Prostate gland (tissue), 2 donors: ENCODE results near the gene ZNF273. TPM values are rescaled to one million over a fixed set of nuclear protein-coding genes. Genes with fewer than 3 reads are reported as not detected.

Experiments
- DNase-seq: peaks from one replicate; pipeline ENCODE4 v3.0.0-alpha.2; 2019; ENCODE audit warnings: low spot score
- H3K27ac ChIP-seq, 2 donors: fragments of 200-600 bp; sonication (generic); 2 replicates each; pipeline ENCODE4 v1.5.1; 2017 to 2019
- H3K27me3 ChIP-seq: fragments of 200-600 bp; sonication (generic); replicated peaks from 2 replicates; pipeline ENCODE4 v1.5.1; 2019; ENCODE audit not compliant: insufficient read depth
- H3K36me3 ChIP-seq, 2 donors: fragments of 200-600 bp; sonication (generic); 1 replicate in 1 of 2; 2 replicates in 1 of 2; pipeline versions ENCODE4 v1.5.1 to v1.8.1; 2017 to 2019
- H3K4me1 ChIP-seq: fragments of 200-600 bp; sonication (generic); replicated peaks from 2 replicates; pipeline ENCODE4 v1.5.1; 2019
- H3K4me3 ChIP-seq, 2 donors: fragments of 200-600 bp; sonication (generic); 2 replicates each; pipeline ENCODE4 v1.5.1; 2017 to 2019
- H3K9me3 ChIP-seq: fragments of 200-600 bp; sonication (generic); 2 replicates; pipeline ENCODE4 v1.5.1; 2017
- POLR2A ChIP-seq: fragments of 450-650 bp; IDR thresholded peaks from one replicate; pipeline ENCODE4 v1.6.1; 2016; ENCODE audit warnings: antibody characterized with exemption, mild to moderate bottlenecking
- POLR2AphosphoS5 ChIP-seq: sonication (generic); formaldehyde crosslinking; IDR thresholded peaks from one replicate; pipeline ENCODE4 v1.6.1; 2017; ENCODE audit warnings: antibody characterized with exemption
- WGBS: methylation state at CpG from one replicate; pipeline ENCODE4 v1.1.5; 2018; 5-methylcytosine and 5-hydroxymethylcytosine counted together
- intact Hi-C: fragments of 100-400 bp; cut with DNase I; formaldehyde crosslinking; loops from one replicate; pipeline ENCODE4 v1.14.2; 2022
- total RNA-seq, 2 donors: library from RNA; depleted of rRNA; stranded (reverse); fragments of >200 nt; gene quantifications; one replicate each; pipeline ENCODE4 v1.1.0, GENCODE V29; 2016
- TF ChIP-seq, protein P1 (sequence below), 4 experiments: fragments of 200-600 bp in 2 of 4; fragments of 450-650 bp in 2 of 4; sonication (generic) in 2 of 4; IDR thresholded peaks; 1 replicate in 3 of 4; 2 replicates in 1 of 4; pipeline ENCODE4 v1.5.1; 2016 to 2019; ENCODE audit warnings: antibody characterized with exemption in 4 of 4, mild to moderate bottlenecking in 2 of 4, moderate library complexity in 2 of 4

The ZNF273 gene
- total RNA-seq, 2 donors from 2014 or later: 9.7 to 11.5 TPM

DNA sequence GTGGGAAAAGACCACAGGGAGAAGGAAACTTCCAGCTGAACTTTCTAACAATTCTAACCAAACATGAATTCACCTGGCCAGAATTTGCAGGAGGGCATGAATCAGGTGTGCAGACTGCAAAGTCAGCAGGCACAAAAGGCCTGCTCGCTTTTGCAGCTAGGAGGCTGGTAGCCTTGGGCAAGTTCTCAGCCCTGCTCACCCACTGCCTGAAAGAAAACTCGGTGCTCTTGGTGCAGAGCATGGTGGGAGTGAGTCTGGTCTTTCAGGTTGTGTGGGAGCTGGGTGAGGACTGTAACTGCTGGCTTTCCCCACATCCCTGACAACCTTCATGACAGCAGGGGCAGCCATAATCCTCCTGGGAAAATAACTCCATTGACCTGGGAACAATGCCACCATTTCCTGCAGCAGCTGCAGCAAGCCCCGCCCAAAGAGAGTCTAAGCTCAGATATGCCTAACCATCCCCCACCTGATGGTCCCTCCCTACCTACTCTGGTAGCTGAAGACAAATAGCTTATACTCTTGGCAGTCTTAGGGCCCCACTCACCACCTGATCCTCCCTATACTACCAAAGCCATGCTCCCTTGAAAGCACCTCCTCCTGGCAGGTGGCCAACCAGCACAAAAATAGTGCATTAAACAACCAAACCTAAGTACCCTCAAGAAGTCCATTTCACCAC lies 56.1 kb downstream of the ZNF273 start:
- intact Hi-C loops: no loop called here
- 91% methylated on average over 3 of the region's 3 CpGs for WGBS
- H3K27ac ChIP-seq: no peak overlapping the region
- no peaks in the 10 kb centered on the region for H3K9me3 ChIP-seq
- no peaks in the 10 kb centered on the region for H3K27me3 ChIP-seq
- H3K4me3 ChIP-seq: no peak overlapping the region
- no peaks in the 10 kb centered on the region for H3K36me3 ChIP-seq
- TF ChIP-seq POLR2A (no peak), POLR2AphosphoS5 (no peak)
- TF ChIP-seq, protein P1, sequence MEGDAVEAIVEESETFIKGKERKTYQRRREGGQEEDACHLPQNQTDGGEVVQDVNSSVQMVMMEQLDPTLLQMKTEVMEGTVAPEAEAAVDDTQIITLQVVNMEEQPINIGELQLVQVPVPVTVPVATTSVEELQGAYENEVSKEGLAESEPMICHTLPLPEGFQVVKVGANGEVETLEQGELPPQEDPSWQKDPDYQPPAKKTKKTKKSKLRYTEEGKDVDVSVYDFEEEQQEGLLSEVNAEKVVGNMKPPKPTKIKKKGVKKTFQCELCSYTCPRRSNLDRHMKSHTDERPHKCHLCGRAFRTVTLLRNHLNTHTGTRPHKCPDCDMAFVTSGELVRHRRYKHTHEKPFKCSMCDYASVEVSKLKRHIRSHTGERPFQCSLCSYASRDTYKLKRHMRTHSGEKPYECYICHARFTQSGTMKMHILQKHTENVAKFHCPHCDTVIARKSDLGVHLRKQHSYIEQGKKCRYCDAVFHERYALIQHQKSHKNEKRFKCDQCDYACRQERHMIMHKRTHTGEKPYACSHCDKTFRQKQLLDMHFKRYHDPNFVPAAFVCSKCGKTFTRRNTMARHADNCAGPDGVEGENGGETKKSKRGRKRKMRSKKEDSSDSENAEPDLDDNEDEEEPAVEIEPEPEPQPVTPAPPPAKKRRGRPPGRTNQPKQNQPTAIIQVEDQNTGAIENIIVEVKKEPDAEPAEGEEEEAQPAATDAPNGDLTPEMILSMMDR (IDR thresholded peaks at IDR 0.05): no peak
- DNase-seq: no peak
- no peaks in the 10 kb centered on the region for H3K4me1 ChIP-seq

DNA sequence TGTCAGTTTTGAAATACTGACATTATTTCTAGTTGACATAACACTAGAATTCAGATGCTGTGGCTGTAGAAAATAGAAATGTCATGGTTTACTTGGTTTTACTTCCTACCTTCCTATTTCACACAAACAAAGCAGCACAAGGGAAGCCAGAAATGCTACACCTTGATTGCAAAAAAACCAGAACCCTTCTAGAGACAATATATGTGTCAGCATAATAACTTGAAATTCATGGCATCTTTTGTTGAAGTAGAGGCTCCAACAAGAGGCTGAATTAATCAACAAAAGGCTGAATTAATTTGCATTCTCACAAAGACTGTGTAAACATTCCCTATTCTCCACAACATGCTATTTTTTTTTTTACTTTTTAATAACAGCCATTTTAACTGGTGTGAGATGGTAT lies 62.5 kb downstream of the ZNF273 start:
- no peak for TF ChIP-seq POLR2A
- TF ChIP-seq, protein P1 (IDR thresholded peaks at IDR 0.05): no peak
- no peak for TF ChIP-seq POLR2AphosphoS5
- intact Hi-C loops: no loop called here
- no peaks in the 10 kb centered on the region for H3K36me3 ChIP-seq
- no peak overlapping the region for H3K27ac ChIP-seq
- no peaks in the 10 kb centered on the region for H3K27me3 ChIP-seq
- DNase-seq: no peak
- H3K4me1 ChIP-seq: no peaks in the 10 kb centered on the region
- H3K4me3 ChIP-seq: no peak overlapping the region
- no peaks in the 10 kb centered on the region for H3K9me3 ChIP-seq

DNA sequence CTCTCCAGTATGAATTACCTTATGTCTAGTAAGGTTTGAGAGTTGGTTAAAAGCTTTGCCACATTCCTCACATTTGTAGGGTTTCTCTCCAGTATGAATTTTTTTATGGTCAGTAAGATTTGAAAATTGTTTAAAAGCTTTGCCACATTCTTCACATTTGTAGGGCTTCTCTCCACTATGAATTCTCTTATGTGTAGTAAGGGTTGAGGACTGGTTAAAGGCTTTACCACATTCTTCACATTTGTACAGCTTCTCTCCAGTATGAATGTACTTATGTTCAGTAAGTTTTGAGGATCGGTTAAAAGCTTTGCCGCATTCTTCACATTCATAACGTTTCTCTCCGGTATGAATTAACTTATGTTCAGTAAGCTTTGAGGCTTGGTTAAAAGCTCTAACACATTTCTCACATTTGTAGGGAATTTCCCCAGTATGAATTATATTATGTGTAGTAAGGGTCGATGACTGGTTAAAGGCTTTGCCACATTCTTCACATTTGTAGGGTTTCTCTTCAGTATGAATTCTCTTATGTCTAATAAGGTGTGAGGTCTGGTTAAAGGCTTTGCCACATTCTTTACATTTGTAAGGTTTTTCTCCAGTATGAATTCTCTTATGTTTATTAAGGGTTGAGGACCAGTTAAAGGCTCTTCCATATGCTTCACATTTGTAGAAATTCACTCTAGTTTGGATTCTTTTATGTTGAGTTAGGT lies 75.6 kb downstream of the ZNF273 start:
- H3K27ac ChIP-seq: no peak overlapping the region
- peaks cover 0 to 3% of the 10 kb centered on the region in 2 donors for H3K36me3 ChIP-seq
- TF ChIP-seq, protein P1 (IDR thresholded peaks at IDR 0.05): no peak
- no peak for TF ChIP-seq POLR2AphosphoS5
- TF ChIP-seq POLR2A: no peak
- no peaks in the 10 kb centered on the region for H3K4me1 ChIP-seq
- DNase-seq: no peak
- H3K4me3 ChIP-seq: no peak overlapping the region
- no peaks in the 10 kb centered on the region for H3K27me3 ChIP-seq
- H3K9me3 ChIP-seq: no peaks in the 10 kb centered on the region
- intact Hi-C loops: no loop called here
- WGBS: 95% methylated on average over 5 of the region's 5 CpGs

Other genes starting within 250 kb of the ZNF273 start
- gene ZNF107, start 237.1 kb upstream of the ZNF273 start, total RNA-seq: 1 to 10 TPM; 9.0 to 9.7 TPM
- 10 to 100 TPM; 10.1 to 13.5 TPM for gene ZNF138, start 108.8 kb upstream of the ZNF273 start, total RNA-seq
- 10 to 100 TPM in 1 of 2 donors, 1 to 10 TPM in 1; 6.1 to 26.8 TPM for gene ZNF117, start 87.8 kb downstream of the ZNF273 start, total RNA-seq
- 10 to 100 TPM; 11.3 to 67.7 TPM for gene ERV3-1, start 103.4 kb downstream of the ZNF273 start, total RNA-seq